Naive thymus-derived CD4-positive, alpha-beta T cell (primary cell): ENCODE results near the gene CD33. TPM values are rescaled to one million over a fixed set of nuclear protein-coding genes. Genes with fewer than 3 reads are reported as not detected.

ENCODE experiments used
- ATAC-seq: fragments of 150-1000 bp; cut with Tn5 transposase; 2 replicates; pipeline ENCODE4 v1.10.0; 2021; ENCODE audit warnings: mild to moderate bottlenecking, moderate library complexity
- CTCF ChIA-PET: fragments of 350-600 bp; sonication (Branson Sonifier 250); formaldehyde crosslinking; loops from one replicate; lab custom pipeline; 2021; ENCODE audit warnings: antibody characterized with exemption; lab: Charles Lee
- POLR2A ChIA-PET: fragments of 350-600 bp; sonication (Branson Sonifier 250); formaldehyde crosslinking; loops from one replicate; lab custom pipeline; 2021; ENCODE audit warnings: antibody characterized with exemption, inconsistent platforms; lab: Charles Lee
- DNase-seq, 9 donors: peaks; one replicate each; pipeline versions ENCODE4 v3.0.0 to v3.0.0-alpha.2; 2020 to 2022; ENCODE audit warnings: mixed read lengths in 1 of 9
- H3K27ac ChIP-seq: one replicate; pipeline ENCODE4 v1.7.0; 2013; ENCODE audit warnings: mild to moderate bottlenecking, low read depth, low read length, moderate library complexity
- H3K27me3 ChIP-seq, 2 donors: one replicate each; pipeline ENCODE4 v1.7.0; 2013; ENCODE audit warnings: low read length in 2 of 2, mild to moderate bottlenecking in 2 of 2, moderate library complexity in 2 of 2; ENCODE audit not compliant: control insufficient read depth in 2 of 2, insufficient read depth in 2 of 2
- H3K36me3 ChIP-seq, 3 experiments: 1 replicate in 2 of 3; 2 replicates in 1 of 3; pipeline ENCODE4 v1.7.0; 2013; ENCODE audit warnings: low read length in 3 of 3, mild to moderate bottlenecking in 3 of 3, moderate library complexity in 1 of 3; ENCODE audit not compliant: insufficient read depth in 3 of 3, control insufficient read depth in 2 of 3
- H3K4me1 ChIP-seq, 2 donors: one replicate each; pipeline ENCODE4 v1.7.0; 2013; ENCODE audit warnings: low read length in 2 of 2, mild to moderate bottlenecking in 2 of 2, moderate library complexity in 1 of 2; ENCODE audit not compliant: control insufficient read depth in 2 of 2, insufficient read depth in 2 of 2
- H3K4me3 ChIP-seq: 2 replicates; pipeline ENCODE4 v1.7.0; 2013; ENCODE audit warnings: mild to moderate bottlenecking, low read length
- H3K9me3 ChIP-seq, 3 experiments: 1 replicate in 2 of 3; 2 replicates in 1 of 3; pipeline ENCODE4 v1.7.0; 2013; ENCODE audit warnings: low read length in 3 of 3; ENCODE audit not compliant: control insufficient read depth in 2 of 3
- H3K27ac Mint-ChIP-seq, 9 donors: one replicate each; pipeline ENCODE4 v1.8.0; 2020 to 2022; ENCODE audit warnings: mixed read lengths in 9 of 9, mild to moderate bottlenecking in 8 of 9, moderate library complexity in 5 of 9, inconsistent platforms in 2 of 9
- H3K27me3 Mint-ChIP-seq, 5 donors: one replicate each; pipeline ENCODE4 v1.8.0; 2021 to 2022; ENCODE audit warnings: mixed read lengths in 5 of 5, mild to moderate bottlenecking in 1 of 5
- H3K36me3 Mint-ChIP-seq, 5 donors: one replicate each; pipeline ENCODE4 v1.8.0; 2020 to 2022; ENCODE audit warnings: mixed read lengths in 5 of 5, mild to moderate bottlenecking in 3 of 5, inconsistent platforms in 1 of 5
- H3K4me1 Mint-ChIP-seq, 7 donors: one replicate each; pipeline ENCODE4 v1.8.0; 2020 to 2022; ENCODE audit warnings: mixed read lengths in 7 of 7, mild to moderate bottlenecking in 3 of 7, inconsistent platforms in 1 of 7
- H3K4me3 Mint-ChIP-seq, 10 donors: one replicate each; pipeline ENCODE4 v1.8.0; 2020 to 2022; ENCODE audit warnings: mild to moderate bottlenecking in 10 of 10, mixed read lengths in 10 of 10, moderate library complexity in 6 of 10, inconsistent platforms in 2 of 10
- H3K9me3 Mint-ChIP-seq, 11 donors: one replicate each; pipeline ENCODE4 v1.8.0; 2020 to 2022; ENCODE audit warnings: mixed read lengths in 11 of 11, mild to moderate bottlenecking in 4 of 11, inconsistent platforms in 1 of 11, moderate library complexity in 1 of 11
- intact Hi-C, 2 donors: fragments of 100-400 bp; cut with micrococcal nuclease; formaldehyde crosslinking; loops; one replicate each; pipeline ENCODE4 v1.15.1; 2023
- microRNA-seq: library from miRNA; unstranded; fragments of <30 nt; microRNA quantifications from one replicate; pipeline ENCODE4 v1.2.0, GENCODE V29; 2022; ENCODE audit warnings: borderline microRNAs expressed
- polyA plus RNA-seq, 2 donors: library from polyadenylated mRNA; unstranded; fragments of 300-500 nt; fragmentation: Illumina TruSeq; gene quantifications; one replicate each; pipeline ENCODE4 v1.2.3, GENCODE V29; 2021
- total RNA-seq, 6 experiments: library from RNA in 5 of 6; stranded (reverse) in 5 of 6; gene quantifications; 1 replicate in 5 of 6; 2 replicates in 1 of 6; pipeline ENCODE4 v1.2.3 and lab custom pipeline; 2021 to 2026

CD33 gene
- total and polyA plus RNA-seq, 7 experiments from 2014 or later: 0.51 to 59.2 (median 5.0) TPM; not detected in 2

GRCh38 chr19:51285682-51286081, 60.8 kb downstream of the CD33 start:
- Histone ChIP-seq H3K36me3 (no peaks in the 10 kb centered on the region), H3K27ac (no peak overlapping the region), H3K4me3 (no peak overlapping the region), H3K27me3 (peaks cover 0 to 3% of the 10 kb centered on the region in 2 donors), H3K4me1 (no peaks in the 10 kb centered on the region), H3K9me3 (no peaks in the 10 kb centered on the region)
- H3K36me3 Mint-ChIP-seq: peaks cover 0 to 4% (median 0%) of the 10 kb centered on the region in 5 donors
- H3K27me3 Mint-ChIP-seq: peaks cover 18 to 35% (median 24%) of the 10 kb centered on the region in 5 donors
- H3K4me3 Mint-ChIP-seq: no peak overlapping the region
- POLR2A ChIA-PET: no interaction called here
- H3K27ac Mint-ChIP-seq: no peak overlapping the region
- intact Hi-C loops: no loop called here
- ATAC-seq: no peak
- H3K4me1 Mint-ChIP-seq: no peaks in the 10 kb centered on the region
- CTCF ChIA-PET: no interaction called here
- peaks cover 0 to 30% (median 6%) of the 10 kb centered on the region in 11 donors for H3K9me3 Mint-ChIP-seq
- no peak for DNase-seq

Small RNA genes lying within 50 kb of the gene (microRNA-seq; reads per million reads assigned to microRNA genes)
- gene MIR8074: not detected

Other genes with a start within 250 kb of the CD33 start
- not detected for gene KLK7, start 241.2 kb upstream of the CD33 start, total RNA-seq
- gene KLK7, start 241.2 kb upstream of the CD33 start, polyA plus RNA-seq: not detected
- not detected for gene KLK8, start 223.5 kb upstream of the CD33 start, total RNA-seq
- not detected for gene KLK8, start 223.5 kb upstream of the CD33 start, polyA plus RNA-seq
- gene KLK10, start 205.4 kb upstream of the CD33 start, total RNA-seq: not detected
- not detected for gene KLK10, start 205.4 kb upstream of the CD33 start, polyA plus RNA-seq
- not detected for gene KLK11, start 198.5 kb upstream of the CD33 start, total RNA-seq
- not detected for gene KLK11, start 198.5 kb upstream of the CD33 start, polyA plus RNA-seq
- gene KLK12, start 190.1 kb upstream of the CD33 start, total RNA-seq: not detected
- gene KLK12, start 190.1 kb upstream of the CD33 start, polyA plus RNA-seq: not detected
- not detected for gene KLK13, start 160.0 kb upstream of the CD33 start, total RNA-seq
- not detected for gene KLK13, start 160.0 kb upstream of the CD33 start, polyA plus RNA-seq
- gene KLK14, start 142.2 kb upstream of the CD33 start, total RNA-seq: under 1 TPM; 0.34 to 0.92 (median 0.66) TPM
- not detected for gene KLK14, start 142.2 kb upstream of the CD33 start, polyA plus RNA-seq
- 10 to 100 TPM in 3 of 5 experiments, 1 to 10 TPM in 2; 3.3 to 11.8 (median 10.5) TPM for gene CTU1, start 116.7 kb upstream of the CD33 start, total RNA-seq
- gene CTU1, start 116.7 kb upstream of the CD33 start, polyA plus RNA-seq: 1 to 10 TPM; 3.0 to 6.3 TPM
- gene SIGLEC9, start 100.2 kb upstream of the CD33 start, total RNA-seq: 10 to 100 TPM in 1 of 5 experiments, 1 to 10 TPM in 3, under 1 TPM in 1; 0.34 to 26.8 (median 2.2) TPM
- gene SIGLEC9, start 100.2 kb upstream of the CD33 start, polyA plus RNA-seq: under 1 TPM; 0.46 to 0.69 TPM
- gene SIGLEC7, start 82.8 kb upstream of the CD33 start, total RNA-seq: 10 to 100 TPM in 1 of 5 experiments, under 1 TPM in 3, not detected in 1; 0.67 to 10.3 (median 0.83) TPM
- under 1 TPM in 1 of 2 donors, not detected in 1; 0.25 TPM for gene SIGLEC7, start 82.8 kb upstream of the CD33 start, polyA plus RNA-seq
- gene SIGLECL1, start 26.0 kb downstream of the CD33 start, total RNA-seq: not detected
- not detected for gene SIGLECL1, start 26.0 kb downstream of the CD33 start, polyA plus RNA-seq
- not detected for gene IGLON5, start 86.6 kb downstream of the CD33 start, total RNA-seq
- not detected for gene IGLON5, start 86.6 kb downstream of the CD33 start, polyA plus RNA-seq
- 1 to 10 TPM in 1 of 5 experiments, under 1 TPM in 3, not detected in 1; 0.13 to 1.1 (median 0.44) TPM for gene VSIG10L, start 117.1 kb downstream of the CD33 start, total RNA-seq
- not detected for gene VSIG10L, start 117.1 kb downstream of the CD33 start, polyA plus RNA-seq
- 10 to 100 TPM; 31.8 to 90.3 (median 47.1) TPM for gene ETFB, start 141.3 kb downstream of the CD33 start, total RNA-seq
- gene ETFB, start 141.3 kb downstream of the CD33 start, polyA plus RNA-seq: 10 to 100 TPM; 78.0 to 83.7 TPM
- 10 to 100 TPM in 1 of 5 experiments, 1 to 10 TPM in 1, under 1 TPM in 1, not detected in 2; 0.32 to 13.3 (median 4.4) TPM for gene CLDND2, start 143.9 kb downstream of the CD33 start, total RNA-seq
- not detected for gene CLDND2, start 143.9 kb downstream of the CD33 start, polyA plus RNA-seq
- 100 to 1,000 TPM in 1 of 5 experiments, 10 to 100 TPM in 2, 1 to 10 TPM in 2; 3.9 to 336 (median 62.3) TPM for gene NKG7, start 147.6 kb downstream of the CD33 start, total RNA-seq
- 1 to 10 TPM; 8.9 to 9.8 TPM for gene NKG7, start 147.6 kb downstream of the CD33 start, polyA plus RNA-seq
- gene LIM2, start 162.9 kb downstream of the CD33 start, total RNA-seq: 1 to 10 TPM in 1 of 5 experiments, not detected in 4; 1.2 TPM
- gene LIM2, start 162.9 kb downstream of the CD33 start, polyA plus RNA-seq: not detected
- not detected for gene C19orf84, start 165.5 kb downstream of the CD33 start, total RNA-seq
- gene C19orf84, start 165.5 kb downstream of the CD33 start, polyA plus RNA-seq: not detected
- 10 to 100 TPM in 1 of 5 experiments, 1 to 10 TPM in 1, under 1 TPM in 3; 0.16 to 36.5 (median 0.65) TPM for gene SIGLEC10, start 192.6 kb downstream of the CD33 start, total RNA-seq
- gene SIGLEC10, start 192.6 kb downstream of the CD33 start, polyA plus RNA-seq: under 1 TPM; 0.06 to 0.07 TPM
- not detected for gene SIGLEC8, start 233.4 kb downstream of the CD33 start, total RNA-seq
- not detected for gene SIGLEC8, start 233.4 kb downstream of the CD33 start, polyA plus RNA-seq